GM18505 (cell line): ENCODE results near the gene C22orf15.

Source experiments
- ATAC-seq: cut with Tn5 transposase; IDR thresholded peaks from one replicate; pipeline ENCODE4 v1.9.1; 2021; ENCODE audit not compliant: unreplicated experiment
- POLR2A ChIP-seq: IDR thresholded peaks from 4 replicates; pipeline ENCODE4 v1.6.1; 2011; ENCODE audit warnings: borderline replicate concordance; ENCODE audit not compliant: insufficient read depth, insufficient read length; ENCODE audit errors: extremely low read depth

The C22orf15 gene

GRCh38 chr22:23742505-23743264, 20.1 kb upstream of the C22orf15 start:
- ATAC-seq, result no peak
- no peak for TF ChIP-seq POLR2A

GRCh38 chr22:23743303-23743705, 19.5 kb upstream of the C22orf15 start:
- ATAC-seq, result no peak

GRCh38 chr22:23744001-23744400, 18.8 kb upstream of the C22orf15 start:
- no peak for ATAC-seq

More at GRCh38 chr22:23743303-23743705, 19.5 kb upstream of the C22orf15 start:
- no peak for TF ChIP-seq POLR2A

GRCh38 chr22:23744485-23744884, 18.3 kb upstream of the C22orf15 start:
- ATAC-seq, result no peak
- TF ChIP-seq POLR2A, result no peak

More at GRCh38 chr22:23744001-23744400, 18.8 kb upstream of the C22orf15 start:
- no peak for TF ChIP-seq POLR2A

GRCh38 chr22:23745791-23746190, 17.0 kb upstream of the C22orf15 start:
- TF ChIP-seq POLR2A, result no peak
- ATAC-seq, result no peak

GRCh38 chr22:23749841-23750301, 12.9 kb upstream of the C22orf15 start:
- no peak for TF ChIP-seq POLR2A

GRCh38 chr22:23750367-23750713, 12.4 kb upstream of the C22orf15 start:
- TF ChIP-seq POLR2A, result no peak
- no peak for ATAC-seq

More at GRCh38 chr22:23749841-23750301, 12.9 kb upstream of the C22orf15 start:
- ATAC-seq, result no peak

GRCh38 chr22:23750714-23751440, 11.9 kb upstream of the C22orf15 start, which contains the start of gene ZNF70:
TSS of gene ZNF70 (minus strand) at chr22:23751112. CDS start at chr22:23745140, 5,972 bp downstream.
- ATAC-seq, result peak; percentile 56
- TF ChIP-seq POLR2A, result peak; percentile 65

- ATAC-seq, result no peak
- no peak for TF ChIP-seq POLR2A
Measured at GRCh38 chr22:23751441-23751996, 11.3 kb upstream of the C22orf15 start.

- ATAC-seq, result no peak
- peak; percentile 27 for TF ChIP-seq POLR2A
Measured at GRCh38 chr22:23752090-23752691, 10.6 kb upstream of the C22orf15 start.

- no peak for ATAC-seq
- no peak for TF ChIP-seq POLR2A
Measured at GRCh38 chr22:23752750-23753149, 10.0 kb upstream of the C22orf15 start.

- TF ChIP-seq POLR2A, result no peak
- ATAC-seq, result no peak
Measured at GRCh38 chr22:23753385-23753784, 9.4 kb upstream of the C22orf15 start.
